Esophagus muscularis mucosa (tissue), 4 donors: ENCODE data around the gene FLNC. TPM values are rescaled to one million over a fixed set of nuclear protein-coding genes. Genes with fewer than 3 reads are reported as not detected.

Experiments used
- DNase-seq: peaks from one replicate; pipeline ENCODE4 v3.0.0-alpha.2; 2017; ENCODE audit errors: extremely low spot score
- H3K27ac ChIP-seq, 4 donors: fragments of 200-600 bp; sonication (generic); replicated peaks in 1 of 4; 1 replicate in 3 of 4; 2 replicates in 1 of 4; pipeline ENCODE4 v1.5.1; 2016 to 2019; ENCODE audit warnings: mild to moderate bottlenecking in 1 of 4
- H3K27me3 ChIP-seq, 4 donors: fragments of 200-600 bp; sonication (generic); one replicate each; pipeline versions ENCODE4 v1.5.1 to v1.6.0; 2016 to 2019
- H3K36me3 ChIP-seq, 4 donors: fragments of 200-600 bp; sonication (generic); one replicate each; pipeline ENCODE4 v1.5.1; 2016 to 2019
- H3K4me1 ChIP-seq, 4 donors: fragments of 200-600 bp; sonication (generic); one replicate each; pipeline ENCODE4 v1.5.1; 2016 to 2019
- H3K4me3 ChIP-seq, 4 donors: fragments of 200-600 bp; sonication (generic); 1 replicate in 2 of 4; 2 replicates in 2 of 4; pipeline ENCODE4 v1.5.1; 2016 to 2019; ENCODE audit warnings: mild to moderate bottlenecking in 4 of 4, moderate library complexity in 1 of 4
- H3K9me3 ChIP-seq, 4 donors: fragments of 200-600 bp; sonication (generic); 1 replicate in 3 of 4; 2 replicates in 1 of 4; pipeline ENCODE4 v1.5.1; 2016 to 2019
- CTCF ChIP-seq, 3 experiments: fragments of 200-600 bp in 2 of 3; fragments of 450-650 bp in 1 of 3; sonication (generic) in 2 of 3; IDR thresholded peaks; one replicate each; pipeline ENCODE4 v1.5.1; 2017 to 2019; ENCODE audit warnings: antibody characterized with exemption in 3 of 3, mild to moderate bottlenecking in 2 of 3, moderate library complexity in 1 of 3
- EP300 ChIP-seq: sonication (generic); formaldehyde crosslinking; IDR thresholded peaks from one replicate; pipeline ENCODE4 v1.6.1; 2017; ENCODE audit warnings: antibody characterized with exemption
- POLR2A ChIP-seq: fragments of 450-650 bp; IDR thresholded peaks from one replicate; pipeline ENCODE4 v1.6.1; 2017; ENCODE audit warnings: antibody characterized with exemption, moderate library complexity, mild to moderate bottlenecking, low read depth
- POLR2AphosphoS5 ChIP-seq, 2 donors: sonication (generic); formaldehyde crosslinking; IDR thresholded peaks; one replicate each; pipeline ENCODE4 v1.6.1; 2017; ENCODE audit warnings: antibody characterized with exemption in 2 of 2
- WGBS: methylation state at CpG from one replicate; pipeline ENCODE4 v1.1.5; 2018; 5-methylcytosine and 5-hydroxymethylcytosine counted together
- intact Hi-C: fragments of 100-400 bp; cut with DNase I; formaldehyde crosslinking; loops from one replicate; pipeline ENCODE4 v1.15.1; 2023
- total RNA-seq, 4 donors: library from RNA; depleted of rRNA; stranded (reverse); fragments of >200 nt; gene quantifications; one replicate each; pipeline versions ENCODE4 v1.1.0 to v1.2.1, GENCODE V29; 2016

The FLNC gene
- total RNA-seq, 4 donors from 2014 or later = 391 to 932 (median 533) TPM

- intact Hi-C loops = loop anchor here (5.0 kb wide), 1 partner anchor 185 kb away; no protein-coding TSS in a partner anchor
- DNase-seq = no peak
- 90% methylated on average over 15 of the region's 19 CpGs for WGBS
Observed at GRCh38 chr7:128906766-128907559, 76.8 kb downstream of the FLNC start.

More at GRCh38 chr7:128906766-128907559, 76.8 kb downstream of the FLNC start:
- H3K4me1 ChIP-seq = peaks cover 12 to 22% (median 18%) of the 10 kb centered on the region in 4 donors
- no peak overlapping the region for H3K27ac ChIP-seq
- peaks cover 0 to 82% (median 18%) of the 10 kb centered on the region in 4 donors for H3K27me3 ChIP-seq
- no peak overlapping the region for H3K4me3 ChIP-seq
- no peaks in the 10 kb centered on the region for H3K9me3 ChIP-seq
- TF ChIP-seq EP300 (no peak), POLR2A (no peak), CTCF (IDR thresholded peaks at IDR 0.05) (no peak), POLR2AphosphoS5 (IDR thresholded peaks at IDR 0.05) (no peak)
- H3K36me3 ChIP-seq = no peaks in the 10 kb centered on the region

Other genes with a start within 250 kb of the FLNC start
- gene GARIN1A, start 158.1 kb upstream of the FLNC start, total RNA-seq = 1 to 10 TPM in 2 of 4 donors, under 1 TPM in 2; under 0.01 to 2.9 (median 0.94) TPM
- gene CALU, start 91.0 kb upstream of the FLNC start, total RNA-seq = 100 to 1,000 TPM; 188 to 269 (median 199) TPM
- not detected for gene OPN1SW, start 54.6 kb upstream of the FLNC start, total RNA-seq
- 10 to 100 TPM; 20.7 to 36.5 (median 33.7) TPM for gene CCDC136, start 38.4 kb upstream of the FLNC start, total RNA-seq
- 100 to 1,000 TPM in 2 of 4 donors, 10 to 100 TPM in 2; 74.3 to 108 (median 91.9) TPM for gene ATP6V1F, start 32.5 kb downstream of the FLNC start, total RNA-seq
- under 1 TPM in 3 of 4 donors, not detected in 1; 0.13 to 0.66 (median 0.29) TPM for gene KCP, start 80.3 kb downstream of the FLNC start, total RNA-seq
- 10 to 100 TPM in 1 of 4 donors, 1 to 10 TPM in 3; 7.6 to 14.5 (median 8.6) TPM for gene IRF5, start 107.5 kb downstream of the FLNC start, total RNA-seq
- gene TNPO3, start 224.7 kb downstream of the FLNC start, total RNA-seq = 10 to 100 TPM; 35.7 to 46.2 (median 38.1) TPM